ENCODE data around the gene DHFR2.

The DHFR2 gene

GRCh38 chr3:94099311-94099710 is 36.6 kb upstream of the DHFR2 start:
- no peak for ATAC-seq
- no peak for TF ChIP-seq GLIS3 (CRISPR knock-in tag; IDR thresholded peaks at IDR 0.05)
- TF ChIP-seq TCF4 (CRISPR knock-in tag; IDR thresholded peaks at IDR 0.05; ENCODE audit: borderline replicate concordance), result no peak
- no peak for TF ChIP-seq ZC3H10 (CRISPR knock-in tag; IDR thresholded peaks at IDR 0.05)
- no peak for TF ChIP-seq BACH2 (CRISPR knock-in tag; IDR thresholded peaks at IDR 0.05; ENCODE audit: borderline replicate concordance)
- TF ChIP-seq POU6F1 (CRISPR knock-in tag; IDR thresholded peaks at IDR 0.05; ENCODE audit: borderline replicate concordance, low read depth), result no peak
- no peak for TF ChIP-seq ARNTL (CRISPR knock-in tag; IDR thresholded peaks at IDR 0.05; ENCODE audit: borderline replicate concordance, low read depth)
- no peak for TF ChIP-seq CSDC2 (CRISPR knock-in tag; IDR thresholded peaks at IDR 0.05)
- TF ChIP-seq ESRRG (CRISPR knock-in tag; IDR thresholded peaks at IDR 0.05), result no peak
- no peak for TF ChIP-seq ZNF8 (CRISPR knock-in tag; IDR thresholded peaks at IDR 0.05)
- TF ChIP-seq RARB (CRISPR knock-in tag; IDR thresholded peaks at IDR 0.05), result no peak
- no peak for TF ChIP-seq PPARA (CRISPR knock-in tag; IDR thresholded peaks at IDR 0.05; ENCODE audit: borderline replicate concordance)
- TF ChIP-seq, protein P1, sequence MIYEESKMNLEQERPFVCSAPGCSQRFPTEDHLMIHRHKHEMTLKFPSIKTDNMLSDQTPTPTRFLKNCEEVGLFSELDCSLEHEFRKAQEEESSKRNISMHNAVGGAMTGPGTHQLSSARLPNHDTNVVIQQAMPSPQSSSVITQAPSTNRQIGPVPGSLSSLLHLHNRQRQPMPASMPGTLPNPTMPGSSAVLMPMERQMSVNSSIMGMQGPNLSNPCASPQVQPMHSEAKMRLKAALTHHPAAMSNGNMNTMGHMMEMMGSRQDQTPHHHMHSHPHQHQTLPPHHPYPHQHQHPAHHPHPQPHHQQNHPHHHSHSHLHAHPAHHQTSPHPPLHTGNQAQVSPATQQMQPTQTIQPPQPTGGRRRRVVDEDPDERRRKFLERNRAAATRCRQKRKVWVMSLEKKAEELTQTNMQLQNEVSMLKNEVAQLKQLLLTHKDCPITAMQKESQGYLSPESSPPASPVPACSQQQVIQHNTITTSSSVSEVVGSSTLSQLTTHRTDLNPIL (CRISPR knock-in tag; IDR thresholded peaks at IDR 0.05; ENCODE audit: low read depth), result no peak
- no peak for TF ChIP-seq OSR1 (CRISPR knock-in tag; IDR thresholded peaks at IDR 0.05)
- TF ChIP-seq SNAI2 (CRISPR knock-in tag; IDR thresholded peaks at IDR 0.05), result no peak
- no peak for TF ChIP-seq ZNF70 (CRISPR knock-in tag; IDR thresholded peaks at IDR 0.05)
- TF ChIP-seq CSRNP3 (CRISPR knock-in tag; IDR thresholded peaks at IDR 0.05), result no peak

DNA sequence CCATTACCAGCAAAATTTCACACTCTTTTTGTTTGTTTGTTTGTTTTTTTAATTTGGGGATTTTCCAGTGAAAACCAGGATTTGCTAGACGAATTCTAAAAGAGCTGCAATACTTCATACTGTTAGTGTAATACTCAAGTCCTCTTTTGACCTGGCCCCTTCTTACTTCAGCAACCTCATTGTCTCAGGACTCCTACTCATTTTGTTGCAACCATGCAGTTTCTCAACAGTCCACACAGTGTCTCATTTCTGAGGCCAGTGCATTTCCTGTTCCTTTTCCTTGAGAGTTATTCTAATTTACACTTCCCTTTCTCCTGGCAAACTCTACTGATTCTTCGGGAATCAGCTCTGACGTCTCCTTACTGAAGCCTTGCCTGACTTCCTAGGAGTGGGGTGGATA is 35.7 kb upstream of the DHFR2 start:
- TF ChIP-seq ZNF565 (CRISPR knock-in tag; conservative IDR thresholded peaks at IDR 0.05; ENCODE audit: low read depth), result no peak
- TF ChIP-seq POU6F1 (CRISPR knock-in tag; IDR thresholded peaks at IDR 0.05; ENCODE audit: borderline replicate concordance, low read depth), result no peak
- TF ChIP-seq, protein P1 (CRISPR knock-in tag; IDR thresholded peaks at IDR 0.05; ENCODE audit: low read depth), result no peak
- no peak for TF ChIP-seq ZFP30 (CRISPR knock-in tag; IDR thresholded peaks at IDR 0.05)
- TF ChIP-seq ZNF8 (CRISPR knock-in tag; IDR thresholded peaks at IDR 0.05), result no peak
- TF ChIP-seq GLIS3 (CRISPR knock-in tag; IDR thresholded peaks at IDR 0.05), result no peak
- TF ChIP-seq TSHZ2 (CRISPR knock-in tag; IDR thresholded peaks at IDR 0.05), result no peak
- no peak for TF ChIP-seq PATZ1 (CRISPR knock-in tag; IDR thresholded peaks at IDR 0.05; ENCODE audit: borderline replicate concordance)
- no peak for ATAC-seq
